Neuronal stem cell (in vitro differentiated cells): Measurements from ENCODE around the gene ERCC4.

ENCODE experiments used
- DNase-seq: peaks from one replicate; pipeline ENCODE4 v3.0.0-alpha.2; 2013; ENCODE audit warnings: low spot score
- H2AFZ ChIP-seq: one replicate; pipeline ENCODE4 v1.6.1; 2013; ENCODE audit warnings: mild to moderate bottlenecking, low read length, inconsistent platforms
- H2AK5ac ChIP-seq: 2 replicates; pipeline ENCODE4 v1.6.1; 2013; ENCODE audit warnings: low read depth, mild to moderate bottlenecking, inconsistent platforms, low read length, moderate library complexity, mixed read lengths
- H2BK120ac ChIP-seq: 2 replicates; pipeline ENCODE4 v1.6.1; 2013; ENCODE audit warnings: low read depth, mild to moderate bottlenecking, inconsistent platforms, low read length, moderate library complexity, mixed read lengths
- H2BK12ac ChIP-seq: one replicate; pipeline ENCODE4 v1.6.1; 2013; ENCODE audit warnings: low read length, inconsistent platforms
- H2BK15ac ChIP-seq: 2 replicates; pipeline ENCODE4 v1.6.1; 2013; ENCODE audit warnings: mild to moderate bottlenecking, low read length, inconsistent platforms, mixed read lengths
- H2BK5ac ChIP-seq: one replicate; pipeline ENCODE4 v1.6.1; 2013; ENCODE audit warnings: inconsistent platforms, mild to moderate bottlenecking, low read length, moderate library complexity
- H3K14ac ChIP-seq: one replicate; pipeline ENCODE4 v1.6.1; 2013; ENCODE audit warnings: low read length, inconsistent platforms
- H3K18ac ChIP-seq: 2 replicates; pipeline ENCODE4 v1.6.1; 2013; ENCODE audit warnings: low read length, inconsistent platforms
- H3K23ac ChIP-seq: 2 replicates; pipeline ENCODE4 v1.6.1; 2013; ENCODE audit warnings: low read depth, mild to moderate bottlenecking, mixed read lengths, low read length, inconsistent platforms; ENCODE audit not compliant: poor library complexity
- H3K27ac ChIP-seq: replicated peaks from 3 replicates; pipeline ENCODE4 v1.5.1; 2013; ENCODE audit warnings: low read length, inconsistent platforms
- H3K27me3 ChIP-seq, 3 experiments: 2 replicates each; pipeline ENCODE4 v1.6.1; 2013; ENCODE audit warnings: low read length in 3 of 3, mild to moderate bottlenecking in 2 of 3, inconsistent platforms in 1 of 3, low read depth in 1 of 3, mixed read lengths in 1 of 3, moderate library complexity in 1 of 3; ENCODE audit not compliant: control insufficient read depth in 3 of 3, insufficient read depth in 3 of 3
- H3K36me3 ChIP-seq, 2 donors: replicated peaks in 1 of 2; 2 replicates each; pipeline ENCODE4 v1.6.1; 2013; ENCODE audit warnings: low read length in 2 of 2; ENCODE audit not compliant: control insufficient read depth in 2 of 2, insufficient read depth in 2 of 2
- H3K4ac ChIP-seq: 2 replicates; pipeline ENCODE4 v1.6.1; 2013; ENCODE audit warnings: inconsistent platforms, mild to moderate bottlenecking, low read length, moderate library complexity
- H3K4me1 ChIP-seq, 2 donors: 1 replicate in 1 of 2; 2 replicates in 1 of 2; pipeline ENCODE4 v1.6.1; 2013; ENCODE audit warnings: low read length in 2 of 2, low read depth in 1 of 2; ENCODE audit not compliant: control insufficient read depth in 2 of 2, insufficient read depth in 1 of 2
- H3K4me2 ChIP-seq: one replicate; pipeline ENCODE4 v1.6.1; 2013; ENCODE audit warnings: mild to moderate bottlenecking, low read length, inconsistent platforms; ENCODE audit not compliant: insufficient read depth, poor library complexity, severe bottlenecking
- H3K4me3 ChIP-seq, 2 donors: 2 replicates each; pipeline ENCODE4 v1.5.1; 2013; ENCODE audit warnings: low read length in 2 of 2, mild to moderate bottlenecking in 2 of 2, inconsistent platforms in 1 of 2, moderate library complexity in 1 of 2
- H3K79me1 ChIP-seq: one replicate; pipeline ENCODE4 v1.6.1; 2013; ENCODE audit warnings: low read depth, mild to moderate bottlenecking, inconsistent platforms, low read length, moderate library complexity
- H3K9ac ChIP-seq: one replicate; pipeline ENCODE4 v1.6.1; 2013; ENCODE audit warnings: mild to moderate bottlenecking, low read depth, low read length, inconsistent platforms; ENCODE audit not compliant: poor library complexity
- H3K9me3 ChIP-seq, 2 donors: replicated peaks in 1 of 2; 2 replicates each; pipeline versions ENCODE3 to v1.6.1; 2013; ENCODE audit warnings: low read length in 2 of 2, mild to moderate bottlenecking in 2 of 2, inconsistent platforms in 1 of 2, low read depth in 1 of 2, mixed read lengths in 1 of 2, moderate library complexity in 1 of 2; ENCODE audit not compliant: control insufficient read depth in 2 of 2, insufficient read depth in 1 of 2
- H4K8ac ChIP-seq: one replicate; pipeline ENCODE4 v1.6.1; 2013; ENCODE audit warnings: low read depth, mild to moderate bottlenecking, inconsistent platforms, low read length, moderate library complexity
- H4K91ac ChIP-seq: one replicate; pipeline ENCODE4 v1.6.1; 2013; ENCODE audit warnings: low read length, low read depth, mild to moderate bottlenecking, inconsistent platforms; ENCODE audit not compliant: poor library complexity
- WGBS, 2 donors: extraction: QIAGEN DNeasy Blood & Tissue Kit; methylation state at CpG; one replicate each; pipeline ENCODE4 v1.1.7; 2013; ENCODE audit warnings: missing lambda C conversion rate in 2 of 2, mixed read lengths in 1 of 2; ENCODE audit not compliant: insufficient read length in 2 of 2, insufficient replicate concordance in 1 of 2; ENCODE audit errors: extremely low coverage in 2 of 2; 5-methylcytosine and 5-hydroxymethylcytosine counted together

Gene ERCC4

DNA sequence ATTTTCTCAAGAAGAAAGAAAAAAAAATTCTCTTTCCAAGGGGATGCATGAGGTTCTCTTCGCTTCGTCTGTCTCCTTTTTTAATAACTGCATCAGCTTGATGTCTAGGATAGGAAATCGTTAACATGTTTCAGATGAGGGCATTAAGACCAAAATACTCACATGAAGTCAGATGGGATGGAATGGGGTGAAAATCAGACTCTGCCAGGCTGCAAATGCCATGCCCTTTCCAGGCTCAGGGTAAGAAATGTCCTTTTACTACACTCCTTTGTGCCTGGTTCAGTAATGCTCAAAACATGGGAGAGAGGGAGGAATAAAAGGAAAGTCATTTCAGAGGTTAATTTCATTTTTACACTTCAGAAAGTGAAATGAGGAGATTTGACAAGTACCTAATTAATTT lies 21.7 kb upstream of the ERCC4 start:
- Histone ChIP-seq H2AFZ (no peak overlapping the region), H2BK5ac (no peak overlapping the region), H4K91ac (no peak overlapping the region), H3K14ac (no peak overlapping the region), H3K36me3 (no peaks in the 10 kb centered on the region), H2BK12ac (no peak overlapping the region), H3K4ac (no peak overlapping the region), H3K9me3 (peaks cover 0 to 7% of the 10 kb centered on the region in 2 donors), H3K27ac (no peak overlapping the region), H3K18ac (no peak overlapping the region), H4K8ac (no peak overlapping the region), H3K27me3 (no peaks in the 10 kb centered on the region), H2BK120ac (no peak overlapping the region), H3K23ac (no peak overlapping the region), H3K4me3 (no peak overlapping the region), H3K4me2 (no peak overlapping the region), H2BK15ac (no peak overlapping the region), H3K79me1 (no peaks in the 10 kb centered on the region), H2AK5ac (no peak overlapping the region), H3K4me1 (no peaks in the 10 kb centered on the region), H3K9ac (no peak overlapping the region)
- WGBS, 2 donors, result no CpG with 5 or more reads among the region's 3 CpGs
- DNase-seq, result no peak

DNA sequence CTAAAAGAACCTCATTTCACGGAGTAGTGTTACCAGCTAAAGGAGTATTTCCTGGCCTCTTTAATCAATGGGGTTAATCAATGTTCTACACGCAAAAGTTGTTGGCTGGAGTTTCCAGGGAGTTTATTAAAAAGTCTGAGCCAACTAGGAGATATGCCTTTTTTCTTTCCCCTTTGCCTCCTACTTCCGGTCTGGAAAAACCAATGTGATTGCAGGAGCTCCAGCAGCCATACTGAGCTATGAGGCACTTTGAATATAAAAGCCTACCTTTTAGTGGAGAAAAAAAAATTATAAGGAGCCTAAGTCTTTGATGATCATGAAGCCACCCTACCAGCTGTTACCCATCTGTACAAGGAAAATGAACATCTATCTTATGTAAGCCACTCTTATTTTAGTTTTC lies 17.9 kb upstream of the ERCC4 start:
- H3K14ac ChIP-seq, result no peak overlapping the region

DNA sequence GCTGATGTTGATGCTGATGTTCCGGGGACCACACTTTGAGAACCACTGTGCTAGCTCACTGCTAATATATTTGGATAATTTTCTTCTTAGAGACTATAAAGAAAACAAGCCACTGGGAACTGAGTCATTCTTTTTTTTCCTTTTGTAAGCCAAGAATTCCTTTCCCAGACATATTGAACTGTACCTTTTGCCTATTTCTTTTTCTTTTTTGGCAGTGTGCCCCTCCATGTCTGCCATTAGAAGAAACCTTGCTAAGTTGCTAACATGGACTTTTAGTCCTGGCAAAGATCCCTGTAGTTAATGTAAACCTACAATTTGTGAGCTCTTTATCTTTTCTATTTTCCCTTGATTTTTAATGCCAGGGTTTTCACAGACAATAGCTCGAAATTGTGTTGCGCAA lies 17.3 kb upstream of the ERCC4 start:
- WGBS, 2 donors, result no CpG with 5 or more reads among the region's 3 CpGs
- H4K8ac ChIP-seq, result no peak overlapping the region
- no peak overlapping the region for H3K27ac ChIP-seq
- no peak overlapping the region for H2BK15ac ChIP-seq
- no peak for DNase-seq
- H3K4me1 ChIP-seq, result no peaks in the 10 kb centered on the region
- no peak overlapping the region for H3K4me3 ChIP-seq
- H3K9me3 ChIP-seq, result peaks cover 0 to 2% of the 10 kb centered on the region in 2 donors
- H3K18ac ChIP-seq, result no peak overlapping the region
- no peak overlapping the region for H3K14ac ChIP-seq
- H2BK120ac ChIP-seq, result no peak overlapping the region
- H2BK12ac ChIP-seq, result no peak overlapping the region
- H3K79me1 ChIP-seq, result no peaks in the 10 kb centered on the region
- no peak overlapping the region for H2AK5ac ChIP-seq
- H2BK5ac ChIP-seq, result no peak overlapping the region
- no peaks in the 10 kb centered on the region for H3K36me3 ChIP-seq
- H3K9ac ChIP-seq, result no peak overlapping the region
- no peak overlapping the region for H2AFZ ChIP-seq
- no peaks in the 10 kb centered on the region for H3K27me3 ChIP-seq
- no peak overlapping the region for H3K4me2 ChIP-seq
- H3K23ac ChIP-seq, result no peak overlapping the region
- no peak overlapping the region for H3K4ac ChIP-seq
- no peak overlapping the region for H4K91ac ChIP-seq

More for the DNA sequence above, 17.9 kb upstream of the ERCC4 start:
- Histone ChIP-seq H3K9ac (no peak overlapping the region), H3K79me1 (no peaks in the 10 kb centered on the region), H3K18ac (no peak overlapping the region), H3K9me3 (peaks cover 0 to 2% of the 10 kb centered on the region in 2 donors), H3K4me2 (no peak overlapping the region), H2BK15ac (no peak overlapping the region), H3K27ac (no peak overlapping the region), H3K4me1 (no peaks in the 10 kb centered on the region), H4K91ac (no peak overlapping the region), H2BK12ac (no peak overlapping the region), H3K4me3 (no peak overlapping the region), H2BK120ac (no peak overlapping the region), H3K23ac (no peak overlapping the region), H3K27me3 (no peaks in the 10 kb centered on the region), H3K4ac (no peak overlapping the region), H2BK5ac (no peak overlapping the region), H3K36me3 (no peaks in the 10 kb centered on the region), H2AK5ac (no peak overlapping the region), H4K8ac (no peak overlapping the region), H2AFZ (no peak overlapping the region)
- no CpG with 5 or more reads among the region's 3 CpGs for WGBS, 2 donors
- no peak for DNase-seq

DNA sequence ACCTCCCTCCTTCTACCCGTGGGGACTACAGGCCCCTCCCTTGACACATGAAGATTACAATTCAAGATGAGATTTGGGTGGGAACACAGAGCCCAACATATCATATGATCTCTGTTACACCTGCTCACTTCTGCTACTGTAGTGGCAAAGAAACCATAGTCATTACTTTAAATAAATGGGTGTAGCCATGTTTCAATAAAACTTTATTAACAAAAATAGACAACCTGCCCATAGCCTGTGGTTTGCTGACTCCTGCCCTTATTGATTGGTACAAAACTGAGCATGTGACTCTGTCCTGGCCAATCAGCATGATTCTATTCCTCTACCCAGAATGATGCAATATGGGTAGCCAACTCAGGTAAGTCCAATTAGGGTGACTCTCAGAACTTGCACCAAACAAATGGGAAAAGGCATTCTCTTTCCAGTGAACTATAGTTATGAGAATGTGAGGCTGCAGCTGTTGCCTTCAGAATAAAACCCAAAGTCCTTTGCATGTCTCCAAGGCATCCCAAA lies 15.7 kb upstream of the ERCC4 start:
- Histone ChIP-seq H2AK5ac (no peak overlapping the region), H2BK120ac (no peak overlapping the region), H3K27ac (no peak overlapping the region), H3K79me1 (no peaks in the 10 kb centered on the region), H3K9ac (no peak overlapping the region), H3K4me1 (no peaks in the 10 kb centered on the region), H3K27me3 (no peaks in the 10 kb centered on the region), H3K4me2 (no peak overlapping the region), H3K14ac (no peak overlapping the region), H4K91ac (no peak overlapping the region), H2BK5ac (no peak overlapping the region), H3K4me3 (no peak overlapping the region), H2BK15ac (no peak overlapping the region), H2AFZ (no peak overlapping the region), H3K18ac (no peak overlapping the region), H4K8ac (no peak overlapping the region), H3K9me3 (peaks cover 0 to 2% of the 10 kb centered on the region in 2 donors), H3K36me3 (no peaks in the 10 kb centered on the region), H2BK12ac (no peak overlapping the region), H3K23ac (no peak overlapping the region), H3K4ac (no peak overlapping the region)
- no peak for DNase-seq
- WGBS, 2 donors, result no CpG with 5 or more reads among the region's 1 CpG
